GM23248 (cell line): ENCODE results near the gene XPO6. TPM values are rescaled to one million over a fixed set of nuclear protein-coding genes. Genes with fewer than 3 reads are reported as not detected.

Experiments used
- DNase-seq: peaks from one replicate; pipeline ENCODE4 v3.0.0-alpha.2; 2015
- H2AFZ ChIP-seq: fragments of 200-600 bp; sonication (generic); 2 replicates; pipeline ENCODE4 v1.6.1; 2016; ENCODE audit warnings: antibody characterized with exemption
- H3F3A ChIP-seq: fragments of 200-600 bp; sonication (generic); 2 replicates; pipeline ENCODE4 v1.6.1; 2016; ENCODE audit warnings: mild to moderate bottlenecking, antibody characterized with exemption, mixed run types; ENCODE audit not compliant: insufficient read depth
- H3K27ac ChIP-seq: fragments of 200-600 bp; sonication (generic); 2 replicates; pipeline ENCODE4 v1.5.1; 2016; ENCODE audit warnings: mild to moderate bottlenecking
- H3K27me3 ChIP-seq: fragments of 200-600 bp; sonication (generic); replicated peaks from 2 replicates; pipeline ENCODE4 v1.6.1; 2016; ENCODE audit warnings: mild to moderate bottlenecking; ENCODE audit not compliant: insufficient read depth
- H3K36me3 ChIP-seq: fragments of 200-600 bp; sonication (generic); 2 replicates; pipeline ENCODE4 v1.6.1; 2016; ENCODE audit warnings: low read depth, mild to moderate bottlenecking
- H3K4me1 ChIP-seq: fragments of 200-600 bp; sonication (generic); 2 replicates; pipeline ENCODE4 v1.6.1; 2016; ENCODE audit warnings: mild to moderate bottlenecking; ENCODE audit not compliant: insufficient read depth
- H3K4me2 ChIP-seq: fragments of 200-600 bp; sonication (generic); one replicate; pipeline ENCODE4 v1.6.1; 2016; ENCODE audit warnings: mild to moderate bottlenecking; ENCODE audit not compliant: unreplicated experiment
- H3K4me3 ChIP-seq: fragments of 200-600 bp; sonication (generic); 2 replicates; pipeline ENCODE4 v1.5.1; 2016; ENCODE audit warnings: mild to moderate bottlenecking
- H3K79me2 ChIP-seq: fragments of 200-600 bp; sonication (generic); 2 replicates; pipeline ENCODE4 v1.6.1; 2016; ENCODE audit warnings: mild to moderate bottlenecking; ENCODE audit not compliant: insufficient read depth
- H3K9ac ChIP-seq: fragments of 200-600 bp; sonication (generic); 2 replicates; pipeline ENCODE4 v1.6.1; 2016; ENCODE audit warnings: mild to moderate bottlenecking
- H3K9me2 ChIP-seq: fragments of 200-600 bp; sonication (generic); 2 replicates; pipeline ENCODE4 v1.6.1; 2016; ENCODE audit warnings: mixed run types, mild to moderate bottlenecking, moderate library complexity; ENCODE audit not compliant: insufficient read depth
- H3K9me3 ChIP-seq: fragments of 200-600 bp; sonication (generic); one replicate; pipeline ENCODE4 v1.6.1; 2017; ENCODE audit warnings: low read depth
- H4K20me1 ChIP-seq: fragments of 200-600 bp; sonication (generic); 2 replicates; pipeline ENCODE4 v1.6.0; 2016; ENCODE audit not compliant: insufficient read depth
- EZH2 ChIP-seq: fragments of 200-600 bp; sonication (generic); IDR thresholded peaks from 2 replicates; pipeline ENCODE4 v1.6.1; 2018; ENCODE audit warnings: antibody characterized with exemption, mild to moderate bottlenecking; ENCODE audit not compliant: insufficient read depth, poor library complexity, severe bottlenecking
- EZH2phosphoT487 ChIP-seq: fragments of 200-600 bp; sonication (generic); IDR thresholded peaks from 2 replicates; pipeline ENCODE4 v1.6.1; 2018; ENCODE audit warnings: antibody characterized with exemption, moderate library complexity, mild to moderate bottlenecking, low read depth; ENCODE audit not compliant: insufficient read depth
- WGBS, 2 experiments: methylation state at CpG; one replicate each; pipeline ENCODE4 v1.1.6; 2015 to 2017; ENCODE audit warnings: low lambda C conversion rate in 2 of 2, low coverage in 1 of 2; ENCODE audit errors: missing lambda C conversion rate in 2 of 2; 5-methylcytosine and 5-hydroxymethylcytosine counted together
- in situ Hi-C: fragments of 300-500 bp; cut with MboI; formaldehyde crosslinking; loops from 2 replicates; pipeline ENCODE4 v1.15.0; 2020
- polyA plus RNA-seq: library from polyadenylated mRNA; unstranded; fragments of >200 nt; fragmentation: Nextera tagmentation; extraction: Ambion mirVana; gene quantifications from 2 replicates; pipeline ENCODE4 v1.2.1, GENCODE V29; 2016
- total RNA-seq: library from RNA; depleted of rRNA; stranded (reverse); fragments of >200 nt; shearing (Covaris generic); gene quantifications from 2 replicates; pipeline ENCODE4 v1.2.3, GENCODE V29; 2014

Gene XPO6
- total and polyA plus RNA-seq, 2 experiments from 2014 or later, result 50.7 to 118 TPM

DNA sequence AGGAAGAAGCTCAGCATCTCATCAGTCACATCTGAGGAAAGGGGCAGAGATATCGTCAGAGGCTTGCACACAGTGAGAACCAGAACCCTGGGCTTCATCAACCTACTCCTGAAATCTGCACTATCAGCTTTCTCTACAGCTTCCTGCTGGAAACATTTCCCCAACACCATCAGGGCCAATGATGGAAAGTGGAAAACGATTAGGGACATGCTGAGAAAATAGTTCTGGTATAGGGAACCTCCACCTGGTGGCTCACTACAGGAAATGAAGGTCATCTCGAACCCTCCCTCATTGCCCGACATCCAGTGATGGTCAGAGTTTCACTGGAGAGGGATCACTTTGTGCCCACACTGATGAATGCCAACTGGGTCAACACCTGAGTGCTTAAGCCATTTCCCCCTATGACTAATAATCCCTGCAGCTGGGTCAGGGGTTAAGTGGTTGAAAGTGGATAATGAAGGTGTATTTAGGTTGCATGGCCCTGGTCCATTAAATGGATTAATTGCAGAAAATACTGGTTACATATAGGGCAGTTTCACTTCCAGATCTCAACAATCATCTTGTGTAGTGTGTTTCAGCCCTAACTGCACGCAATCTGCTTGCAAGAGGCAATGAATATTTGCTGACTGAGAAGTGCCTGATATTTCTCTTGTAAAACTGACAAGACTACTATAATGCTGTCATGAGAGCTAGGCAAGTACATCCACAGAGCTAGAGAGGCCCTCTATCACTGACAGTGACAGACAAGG, 105.1 kb downstream of the XPO6 start:
- H3K4me1 ChIP-seq, result no peaks in the 10 kb centered on the region
- no peak overlapping the region for H3K4me3 ChIP-seq
- peaks cover 36% of the 10 kb centered on the region for H3K79me2 ChIP-seq
- in situ Hi-C loops, result no loop called here
- no peak overlapping the region for H3K9ac ChIP-seq
- 82 to 87% methylated on average over 5 of the region's 5 CpGs for WGBS, 2 experiments
- H3F3A ChIP-seq, result no peaks in the 10 kb centered on the region
- H3K27me3 ChIP-seq, result no peaks in the 10 kb centered on the region
- H3K9me2 ChIP-seq, result no peaks in the 10 kb centered on the region
- TF ChIP-seq EZH2 (no peak), EZH2phosphoT487 (no peak)
- no peaks in the 10 kb centered on the region for H3K9me3 ChIP-seq
- H3K27ac ChIP-seq, result no peak overlapping the region
- peaks cover 54% of the 10 kb centered on the region for H3K36me3 ChIP-seq
- no peak overlapping the region for H2AFZ ChIP-seq
- H3K4me2 ChIP-seq, result no peak overlapping the region
- no peaks in the 10 kb centered on the region for H4K20me1 ChIP-seq
- DNase-seq, result no peak

- no peak for TF ChIP-seq EZH2phosphoT487
- no peak for TF ChIP-seq EZH2
- Histone ChIP-seq H3K9me3 (no peaks in the 10 kb centered on the region), H3K27ac (no peak overlapping the region), H3K4me2 (no peak overlapping the region), H3F3A (no peaks in the 10 kb centered on the region), H3K9me2 (no peaks in the 10 kb centered on the region), H3K27me3 (no peaks in the 10 kb centered on the region), H3K36me3 (peaks cover 47% of the 10 kb centered on the region), H4K20me1 (no peaks in the 10 kb centered on the region), H3K4me1 (no peaks in the 10 kb centered on the region), H3K79me2 (peaks cover 30% of the 10 kb centered on the region), H3K9ac (no peak overlapping the region), H2AFZ (no peak overlapping the region), H3K4me3 (no peak overlapping the region)
- 98 to 99% methylated on average over 7 of the region's 7 CpGs for WGBS, 2 experiments
- in situ Hi-C loops, result no loop called here
- DNase-seq, result no peak
These were observed 105.8 kb downstream of the XPO6 start for GRCh38 chr16:28105954-28106353.

DNA sequence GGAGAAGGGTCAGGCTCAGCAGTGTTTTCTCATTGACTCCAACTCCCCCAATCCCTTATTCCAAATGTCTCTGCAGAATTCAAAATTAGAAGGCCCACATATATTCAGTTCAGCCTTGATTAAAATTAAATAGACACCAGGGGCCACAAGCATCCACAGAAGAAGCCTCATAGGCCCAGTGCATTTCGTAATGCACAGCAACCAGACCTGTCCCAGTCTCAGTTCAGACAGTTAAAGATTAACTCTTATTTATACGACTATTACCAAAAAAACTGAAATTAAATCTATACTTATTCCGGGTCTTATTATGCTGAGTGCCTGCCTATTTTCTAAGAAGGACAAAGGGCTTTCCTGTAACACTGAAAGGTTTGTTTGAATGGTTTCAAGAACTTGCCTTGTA, 106.5 kb downstream of the XPO6 start:
- WGBS, 2 experiments, result 97 to 98% methylated on average over 3 of the region's 3 CpGs
- Histone ChIP-seq H3F3A (no peaks in the 10 kb centered on the region), H3K4me3 (no peak overlapping the region), H3K9me3 (no peaks in the 10 kb centered on the region), H3K4me1 (no peaks in the 10 kb centered on the region), H2AFZ (no peak overlapping the region), H4K20me1 (no peaks in the 10 kb centered on the region), H3K9me2 (no peaks in the 10 kb centered on the region), H3K36me3 (peaks cover 45% of the 10 kb centered on the region; the same call in 1 of the 2 replicates), H3K9ac (no peak overlapping the region), H3K27me3 (no peaks in the 10 kb centered on the region), H3K79me2 (peaks cover 24% of the 10 kb centered on the region), H3K4me2 (no peak overlapping the region), H3K27ac (no peak overlapping the region)
- no peak for DNase-seq
- TF ChIP-seq EZH2phosphoT487, result no peak
- TF ChIP-seq EZH2, result no peak
- in situ Hi-C loops, result no loop called here

GRCh38 chr16:28104404-28104803, 107.4 kb downstream of the XPO6 start:
- Histone ChIP-seq H2AFZ (no peak overlapping the region), H3K4me1 (no peaks in the 10 kb centered on the region), H3K36me3 (peaks cover 43% of the 10 kb centered on the region; the same call in 1 of the 2 replicates), H3K9ac (no peak overlapping the region), H3K9me2 (no peaks in the 10 kb centered on the region), H3F3A (no peaks in the 10 kb centered on the region), H3K9me3 (no peaks in the 10 kb centered on the region), H3K4me2 (no peak overlapping the region), H3K4me3 (no peak overlapping the region), H3K27ac (no peak overlapping the region), H3K79me2 (peaks cover 15% of the 10 kb centered on the region), H3K27me3 (no peaks in the 10 kb centered on the region), H4K20me1 (no peaks in the 10 kb centered on the region)
- no peak for TF ChIP-seq EZH2
- no peak for TF ChIP-seq EZH2phosphoT487
- in situ Hi-C loops, result no loop called here
- WGBS, 2 experiments, result 98 to 99% methylated on average over 16 of the region's 16 CpGs
- DNase-seq, result no peak
